Melanocyte of skin (primary cell): ENCODE measurements around the gene PROCA1. TPM values are rescaled to one million over a fixed set of nuclear protein-coding genes. Genes with fewer than 3 reads are reported as not detected.

Experiments used
- small RNA-seq, 2 donors: library from RNA; depleted of rRNA; stranded (forward); fragments of <200 nt; gene quantifications; one replicate each; pipeline ENCODE3, GENCODE V24; 2012
- total RNA-seq, 2 donors: library from RNA; depleted of rRNA; stranded (reverse); fragments of >200 nt; gene quantifications; 2 replicates each; pipeline ENCODE4 v1.2.3, GENCODE V29; 2012

The PROCA1 gene
- total RNA-seq = 1 to 10 TPM in 1 of 2 donors, under 1 TPM in 1; 0.69 to 1.3 TPM

GRCh38 chr17:28711723-28712031, at the start of gene PROCA1:
TSS of gene PROCA1 (minus strand) at chr17:28711888. CDS start at chr17:28711660, 228 bp downstream.

GRCh38 chr17:28743243-28744103, 31.8 kb upstream of the PROCA1 start, which contains the start of gene TRAF4:
TSS of gene TRAF4 (plus strand) at chr17:28744011. CDS start at chr17:28744113, 102 bp downstream.

GRCh38 chr17:28728364-28729200, 16.9 kb upstream of the PROCA1 start, which contains the start of gene NEK8:
TSS of gene NEK8 (plus strand) at chr17:28728788. CDS start at chr17:28728814, 26 bp downstream.

GRCh38 chr17:28726226-28726626, 14.5 kb upstream of the PROCA1 start, which contains the start of gene TLCD1:
TSS of gene TLCD1 (minus strand) at chr17:28726233. CDS start at chr17:28726097, 136 bp downstream.

GRCh38 chr17:28717578-28718332, 6.1 kb upstream of the PROCA1 start, which contains the start of gene RAB34:
TSS of gene RAB34 (minus strand) at chr17:28717868. CDS start at chr17:28717266, 602 bp downstream.

GRCh38 chr17:28661635-28662526, 49.8 kb downstream of the PROCA1 start, which contains the start of the genes SDF2 and SUPT6H:
TSS of gene SDF2 (minus strand) at chr17:28661906. CDS start at chr17:28661876, 30 bp downstream.
TSS of gene SUPT6H (plus strand) at chr17:28662205. CDS start at chr17:28673402, 11,197 bp downstream.

Small RNA genes within 50 kb of the gene (small RNA-seq; reads per million reads assigned to genes)
- gene SNORD42A = 0 reads per million in 2 donors
- 0.47 to 0.52 reads per million in 2 donors for gene SNORD42B
- 0 reads per million in 2 donors for gene SNORD4A
- gene SNORD4B = 0 reads per million in 2 donors

Other genes starting within 250 kb of the PROCA1 start
- not detected for gene SLC13A2, start 238.2 kb downstream of the PROCA1 start, total RNA-seq
- not detected for gene FOXN1, start 205.5 kb downstream of the PROCA1 start, total RNA-seq
- gene UNC119, start 159.3 kb downstream of the PROCA1 start, total RNA-seq = 10 to 100 TPM; 19.3 to 24.0 TPM
- gene PIGS, start 140.4 kb downstream of the PROCA1 start, total RNA-seq = 10 to 100 TPM; 43.7 to 48.3 TPM
- 10 to 100 TPM; 16.2 to 19.3 TPM for gene ALDOC, start 135.0 kb downstream of the PROCA1 start, total RNA-seq
- 10 to 100 TPM; 32.0 to 72.9 TPM for gene SPAG5, start 112.9 kb downstream of the PROCA1 start, total RNA-seq
- gene RSKR, start 97.7 kb downstream of the PROCA1 start, total RNA-seq = 1 to 10 TPM; 6.7 to 7.6 TPM
- 100 to 1,000 TPM; 116 to 132 TPM for gene BLTP2, start 66.7 kb downstream of the PROCA1 start, total RNA-seq
- 10 to 100 TPM; 38.5 to 40.6 TPM for gene SDF2, start 50.0 kb downstream of the PROCA1 start, total RNA-seq
- gene SUPT6H, start 49.7 kb downstream of the PROCA1 start, total RNA-seq = 10 to 100 TPM; 43.6 to 45.1 TPM
- 100 to 1,000 TPM in 1 of 2 donors, 10 to 100 TPM in 1; 83.6 to 111 TPM for gene RAB34, start 6.0 kb upstream of the PROCA1 start, total RNA-seq
- 100 to 1,000 TPM; 276 to 521 TPM for gene RPL23A, start 8.1 kb upstream of the PROCA1 start, total RNA-seq
- gene TLCD1, start 14.3 kb upstream of the PROCA1 start, total RNA-seq = 1 to 10 TPM; 4.3 to 5.2 TPM
- 1 to 10 TPM; 1.4 to 2.3 TPM for gene NEK8, start 16.9 kb upstream of the PROCA1 start, total RNA-seq
- 10 to 100 TPM; 43.4 to 69.3 TPM for gene TRAF4, start 32.1 kb upstream of the PROCA1 start, total RNA-seq
- 10 to 100 TPM; 13.7 to 20.0 TPM for gene FAM222B, start 130.9 kb upstream of the PROCA1 start, total RNA-seq
- 10 to 100 TPM; 56.3 to 57.8 TPM for gene ERAL1, start 143.1 kb upstream of the PROCA1 start, total RNA-seq
- 10 to 100 TPM; 39.3 to 44.0 TPM for gene FLOT2, start 185.8 kb upstream of the PROCA1 start, total RNA-seq
- gene DHRS13, start 191.2 kb upstream of the PROCA1 start, total RNA-seq = 10 to 100 TPM; 12.0 to 13.1 TPM
- 10 to 100 TPM; 16.9 to 21.3 TPM for gene PHF12, start 239.6 kb upstream of the PROCA1 start, total RNA-seq